ENCODE results near the gene PRSS50. TPM values are rescaled to one million over a fixed set of nuclear protein-coding genes. Genes with fewer than 3 reads are reported as not detected.

Gene PRSS50
- total RNA-seq, 1 experiment from 2014 or later, result 0.70 TPM

- no peak overlapping the region for H3K4me3 Mint-ChIP-seq
- POLR2A ChIA-PET, result no interaction called here
- H3K4me1 Mint-ChIP-seq, result no peaks in the 10 kb centered on the region
- H3K27me3 Mint-ChIP-seq (ENCODE audit: low read depth), result no peaks in the 10 kb centered on the region
- DNase-seq (ENCODE audit: low spot score), result no peak
- peaks cover 3% of the 10 kb centered on the region for H3K36me3 Mint-ChIP-seq
- no peak for ATAC-seq
- no peak overlapping the region for H3K27ac Mint-ChIP-seq
- H3K9me3 Mint-ChIP-seq, result peaks cover 4% of the 10 kb centered on the region
- TF ChIP-seq ZNF232 (CRISPR knock-in tag; IDR thresholded peaks at IDR 0.05), result no peak
- TF ChIP-seq ARID4B (CRISPR knock-in tag; IDR thresholded peaks at IDR 0.05; ENCODE audit: borderline replicate concordance), result no peak
- no peak for TF ChIP-seq ATF3 (CRISPR knock-in tag; conservative IDR thresholded peaks at IDR 0.05)
- TF ChIP-seq SMAD4 (CRISPR knock-in tag; IDR thresholded peaks at IDR 0.05), result no peak
- TF ChIP-seq GRHL2 (CRISPR knock-in tag; IDR thresholded peaks at IDR 0.05; ENCODE audit: insufficient replicate concordance, severe bottlenecking), result no peak
- no peak for TF ChIP-seq ELF4 (CRISPR knock-in tag; IDR thresholded peaks at IDR 0.05; ENCODE audit: low read depth)
- TF ChIP-seq ZNF219 (CRISPR knock-in tag; IDR thresholded peaks at IDR 0.05; ENCODE audit: borderline replicate concordance), result no peak
- no peak for TF ChIP-seq AR (CRISPR knock-in tag; IDR thresholded peaks at IDR 0.05)
- no peak for TF ChIP-seq NR3C1 (CRISPR knock-in tag; conservative IDR thresholded peaks at IDR 0.05; ENCODE audit: low read depth)
- TF ChIP-seq GTF2I (CRISPR knock-in tag; conservative IDR thresholded peaks at IDR 0.05), result no peak
- CTCF ChIA-PET, result interaction anchor here (1.0 kb wide), 1 partner anchor 38 kb away, joined by 3 read pairs; no protein-coding TSS in a partner anchor
Observed at GRCh38 chr3:46677411-46677726, 40.3 kb downstream of the PRSS50 start.

- Mint-ChIP-seq H3K27ac (no peak overlapping the region), H3K36me3 (peaks cover 3% of the 10 kb centered on the region), H3K27me3 (ENCODE audit: low read depth) (no peaks in the 10 kb centered on the region), H3K4me1 (no peaks in the 10 kb centered on the region), H3K4me3 (no peak overlapping the region), H3K9me3 (peaks cover 4% of the 10 kb centered on the region)
- TF ChIP-seq ARID4B (CRISPR knock-in tag; IDR thresholded peaks at IDR 0.05; ENCODE audit: borderline replicate concordance) (no peak), SP1 (CRISPR knock-in tag; conservative IDR thresholded peaks at IDR 0.05) (no peak), CREM (CRISPR knock-in tag; IDR thresholded peaks at IDR 0.05) (no peak), TCF7 (CRISPR knock-in tag; IDR thresholded peaks at IDR 0.05; ENCODE audit: low read depth) (no peak), FOXK1 (CRISPR knock-in tag; IDR thresholded peaks at IDR 0.05) (no peak), NFE2L1 (CRISPR knock-in tag; IDR thresholded peaks at IDR 0.05) (no peak), NFATC4 (CRISPR knock-in tag; IDR thresholded peaks at IDR 0.05) (no peak), ZNF396 (CRISPR knock-in tag; IDR thresholded peaks at IDR 0.05; ENCODE audit: borderline replicate concordance) (no peak), AFF4 (CRISPR knock-in tag; IDR thresholded peaks at IDR 0.05; ENCODE audit: borderline replicate concordance) (no peak)
- ATAC-seq, result no peak
- ChIA-PET CTCF (interaction anchor here (1.0 to 1.3 kb wide), 2 partner anchors 38 to 322 kb away, joined by 3 to 5 read pairs; no protein-coding TSS in a partner anchor), POLR2A (no interaction called here)
- DNase-seq (ENCODE audit: low spot score), result no peak
Observed at GRCh38 chr3:46676601-46677410, 40.9 kb downstream of the PRSS50 start.
